ENCODE measurements around the gene GSTT2B. TPM values are rescaled to one million over a fixed set of nuclear protein-coding genes. Genes with fewer than 3 reads are reported as not detected.

Gene GSTT2B
- total and polyA plus RNA-seq, 2 of the 8 experiments (the other 6 are each of a cell fraction or from before 2014, with no cell fraction given): 6.3 to 13.3 TPM

GRCh38 chr22:23911318-23911980, 49.5 kb downstream of the GSTT2B start:
- Histone ChIP-seq H3K56ac (replicated peaks; ENCODE audit: insufficient read length, low read depth, low read length) (no peak overlapping the region), H4K5ac (ENCODE audit: insufficient read length, low read depth, low read length) (no peak overlapping the region), H3K9me3 (ENCODE audit: insufficient read depth in 2 of 2, low read depth in 1 of 2, low read length in 1 of 2) (peaks cover 0 to 6% of the 10 kb centered on the region in 2 experiments; a peak in 1 of 4 replicates), H4K20me1 (replicated peaks in 1 of 2; ENCODE audit: control insufficient read depth in 1 of 2, insufficient read depth in 2 of 2, low read length in 2 of 2) (no peaks in the 10 kb centered on the region), H3K14ac (ENCODE audit: insufficient read length) (no peak overlapping the region), H4K8ac (ENCODE audit: extremely low read depth, insufficient read depth, low read length) (no peak overlapping the region), H2BK20ac (ENCODE audit: low read length) (no peak overlapping the region), H3K4me2 (ENCODE audit: insufficient read depth in 1 of 2, low read depth in 2 of 2, low read length in 2 of 2) (no peak overlapping the region), H3K4me1 (replicated peaks in 1 of 4; ENCODE audit: control insufficient read depth in 3 of 4, insufficient read depth in 4 of 4, low read length in 3 of 4) (peaks cover 5 to 13% (median 10%) of the 10 kb centered on the region in 4 experiments), H2BK12ac (ENCODE audit: low read depth, low read length) (no peak overlapping the region), H3K4me3 (ENCODE audit: extremely low read depth in 1 of 4, insufficient read depth in 2 of 4, low read depth in 3 of 4, low read length in 4 of 4) (no peak overlapping the region), H2BK120ac (replicated peaks; ENCODE audit: low read depth, low read length) (no peak overlapping the region), H3K23me2 (ENCODE audit: low read depth, low read length) (peaks cover 2% of the 10 kb centered on the region; the same call in 1 of the 2 replicates), H2BK5ac (ENCODE audit: low read depth, low read length) (no peak overlapping the region), H3K18ac (ENCODE audit: extremely low read depth, low read length) (no peak overlapping the region), H3K79me1 (ENCODE audit: low read depth, low read length) (no peaks in the 10 kb centered on the region), H3K23ac (ENCODE audit: insufficient read length) (no peak overlapping the region), H4K91ac (replicated peaks; ENCODE audit: insufficient read length, low read length) (no peak overlapping the region), H3K79me2 (ENCODE audit: control insufficient read depth in 1 of 2, insufficient read depth in 2 of 2, low read length in 2 of 2) (no peaks in the 10 kb centered on the region), H2AK5ac (ENCODE audit: low read depth, low read length) (no peak overlapping the region), H3K27me3 (replicated peaks in 1 of 4; ENCODE audit: control insufficient read depth in 3 of 4, extremely low read depth in 1 of 4, insufficient read depth in 3 of 4, low read length in 3 of 4) (0 out of 7 replicates have a peak, but pooled peaks cover 0 to 2% (median 0%) of the 10 kb centered on the region in 4 experiments), H2BK15ac (ENCODE audit: low read length) (no peak overlapping the region), H3K4ac (replicated peaks; ENCODE audit: insufficient read length, low read depth, low read length) (no peak overlapping the region), H2AFZ (ENCODE audit: low read length) (no peak overlapping the region), H3K36me3 (ENCODE audit: control insufficient read depth in 2 of 4, insufficient read depth in 4 of 4, low read length in 3 of 4) (no peaks in the 10 kb centered on the region), H3K9ac (replicated peaks in 1 of 4; ENCODE audit: extremely low read depth in 1 of 4, low read depth in 3 of 4, low read length in 3 of 4) (no peak overlapping the region), H3K27ac (ENCODE audit: low read depth, low read length) (no peak overlapping the region)
- ChIA-PET CTCF (ENCODE audit: partially characterized antibody) (interaction anchor here (0.7 to 3.5 kb wide), 4 partner anchors 8 to 39 kb away, joined by 3 to 13 read pairs (median 4); no protein-coding TSS in a partner anchor), POLR2A (ENCODE audit: partially characterized antibody) (interaction anchor here (1.1 to 5.3 kb wide), 4 partner anchors 9 to 53 kb away, joined by 4 to 31 read pairs (median 10); partner anchors contain the start of gene MIF)
- WGBS, 2 experiments (ENCODE audit: extremely low coverage in 1 of 2, insufficient coverage in 1 of 2, insufficient read length in 1 of 2, insufficient replicate concordance in 2 of 2, low coverage in 1 of 2, low lambda C conversion rate in 2 of 2, missing lambda C conversion rate in 1 of 2): 93% methylated on average over 12 of the region's 12 CpGs; no CpG with 5 or more reads in 1 of the 2 experiments
- FAIRE-seq (no peak), DNase-seq (ENCODE audit: low read depth in 1 of 2, low spot score in 2 of 2) (no peak)
- TF ChIP-seq SIRT6 (IDR thresholded peaks at IDR 0.05; ENCODE audit: low read length) (no peak), CHD2 (IDR thresholded peaks at IDR 0.05; ENCODE audit: low read length) (no peak), SP4 (IDR thresholded peaks at IDR 0.05; ENCODE audit: low read length) (no peak), ATF3 (IDR thresholded peaks at IDR 0.05; ENCODE audit: insufficient read depth, low read depth, low read length) (no peak), CBX8 (IDR thresholded peaks at IDR 0.05; ENCODE audit: borderline replicate concordance, low read depth, low read length) (no peak), POU5F1 (IDR thresholded peaks at IDR 0.05; ENCODE audit: low read depth, low read length) (no peak), PHF8 (conservative IDR thresholded peaks at IDR 0.05; ENCODE audit: low read depth, low read length) (no peak), SIN3A (conservative IDR thresholded peaks at IDR 0.05 in 1 of 2, IDR thresholded peaks at IDR 0.05 in 1 of 2; ENCODE audit: low read depth in 1 of 2, low read length in 2 of 2) (no peak), NRF1 (IDR thresholded peaks at IDR 0.05; ENCODE audit: low read depth, low read length) (no peak), TBP (IDR thresholded peaks at IDR 0.05; ENCODE audit: low read depth, low read length) (no peak)
